Gastrocnemius medialis (tissue), 4 donors: ENCODE results near the gene C13orf46. TPM values are rescaled to one million over a fixed set of nuclear protein-coding genes. Genes with fewer than 3 reads are reported as not detected.

Source experiments
- ATAC-seq, 2 donors: fragments of 150-250 bp; one replicate each; pipeline ENCODE4 v1.9.1; 2016
- DNase-seq, 2 donors: peaks; one replicate each; pipeline ENCODE4 v3.0.0-alpha.2; 2019
- H3K27ac ChIP-seq, 4 donors: fragments of 200-600 bp; sonication (generic); 1 replicate in 1 of 4; 2 replicates in 3 of 4; pipeline ENCODE4 v1.5.1; 2016 to 2018; ENCODE audit warnings: mild to moderate bottlenecking in 2 of 4, moderate library complexity in 1 of 4
- H3K27me3 ChIP-seq, 3 donors: fragments of 200-600 bp; sonication (generic) in 2 of 3; 1 replicate in 1 of 3; 2 replicates in 2 of 3; pipeline versions ENCODE4 v1.5.1 to v1.6.0; 2016 to 2019; ENCODE audit warnings: mild to moderate bottlenecking in 1 of 3, moderate library complexity in 1 of 3
- H3K36me3 ChIP-seq, 2 donors: fragments of 200-600 bp; sonication (generic) in 1 of 2; one replicate each; pipeline ENCODE4 v1.5.1; 2017 to 2018
- H3K4me1 ChIP-seq, 2 donors: fragments of 200-600 bp; sonication (generic) in 1 of 2; one replicate each; pipeline ENCODE4 v1.5.1; 2016 to 2017; ENCODE audit warnings: mild to moderate bottlenecking in 2 of 2
- H3K4me3 ChIP-seq, 4 donors: fragments of 200-600 bp; sonication (generic) in 3 of 4; 1 replicate in 1 of 4; 2 replicates in 3 of 4; pipeline ENCODE4 v1.5.1; 2016 to 2019; ENCODE audit warnings: mild to moderate bottlenecking in 2 of 4
- H3K9me3 ChIP-seq, 3 donors: fragments of 200-600 bp; sonication (generic) in 2 of 3; 1 replicate in 1 of 3; 2 replicates in 2 of 3; pipeline ENCODE4 v1.5.1; 2016 to 2019
- CTCF ChIP-seq, 5 experiments: fragments of 450-650 bp in 3 of 5; fragments of 200-600 bp in 2 of 5; sonication (generic) in 2 of 5; IDR thresholded peaks in 4 of 5; conservative IDR thresholded peaks in 1 of 5; 1 replicate in 4 of 5; 2 replicates in 1 of 5; pipeline ENCODE4 v1.5.1; 2016 to 2019; ENCODE audit warnings: antibody characterized with exemption in 5 of 5, mild to moderate bottlenecking in 3 of 5, moderate library complexity in 3 of 5
- POLR2A ChIP-seq, 2 donors: fragments of 450-650 bp; IDR thresholded peaks; one replicate each; pipeline ENCODE4 v1.6.1; 2017; ENCODE audit warnings: antibody characterized with exemption in 2 of 2, mild to moderate bottlenecking in 2 of 2, moderate library complexity in 2 of 2
- in situ Hi-C, 4 donors: fragments of 200-750 bp; cut with MboI; loops; one replicate each; pipeline versions ENCODE4 v1.15.0 to v1.8.0; 2017; ENCODE audit warnings: low sequenced_read_pairs in 4 of 4
- intact Hi-C: fragments of 100-400 bp; cut with DNase I; formaldehyde crosslinking; loops from one replicate; pipeline ENCODE4 v1.15.1; 2023; ENCODE audit warnings: low total_unique reads
- total RNA-seq, 4 donors: library from RNA; depleted of rRNA; stranded (reverse); fragments of >200 nt; gene quantifications; one replicate each; pipeline versions ENCODE4 v1.1.0 to v1.2.3, GENCODE V29; 2016

C13orf46 gene
- under 1 TPM in 3 of 4 donors, not detected in 1; 0.10 to 0.69 (median 0.15) TPM for total RNA-seq

DNA sequence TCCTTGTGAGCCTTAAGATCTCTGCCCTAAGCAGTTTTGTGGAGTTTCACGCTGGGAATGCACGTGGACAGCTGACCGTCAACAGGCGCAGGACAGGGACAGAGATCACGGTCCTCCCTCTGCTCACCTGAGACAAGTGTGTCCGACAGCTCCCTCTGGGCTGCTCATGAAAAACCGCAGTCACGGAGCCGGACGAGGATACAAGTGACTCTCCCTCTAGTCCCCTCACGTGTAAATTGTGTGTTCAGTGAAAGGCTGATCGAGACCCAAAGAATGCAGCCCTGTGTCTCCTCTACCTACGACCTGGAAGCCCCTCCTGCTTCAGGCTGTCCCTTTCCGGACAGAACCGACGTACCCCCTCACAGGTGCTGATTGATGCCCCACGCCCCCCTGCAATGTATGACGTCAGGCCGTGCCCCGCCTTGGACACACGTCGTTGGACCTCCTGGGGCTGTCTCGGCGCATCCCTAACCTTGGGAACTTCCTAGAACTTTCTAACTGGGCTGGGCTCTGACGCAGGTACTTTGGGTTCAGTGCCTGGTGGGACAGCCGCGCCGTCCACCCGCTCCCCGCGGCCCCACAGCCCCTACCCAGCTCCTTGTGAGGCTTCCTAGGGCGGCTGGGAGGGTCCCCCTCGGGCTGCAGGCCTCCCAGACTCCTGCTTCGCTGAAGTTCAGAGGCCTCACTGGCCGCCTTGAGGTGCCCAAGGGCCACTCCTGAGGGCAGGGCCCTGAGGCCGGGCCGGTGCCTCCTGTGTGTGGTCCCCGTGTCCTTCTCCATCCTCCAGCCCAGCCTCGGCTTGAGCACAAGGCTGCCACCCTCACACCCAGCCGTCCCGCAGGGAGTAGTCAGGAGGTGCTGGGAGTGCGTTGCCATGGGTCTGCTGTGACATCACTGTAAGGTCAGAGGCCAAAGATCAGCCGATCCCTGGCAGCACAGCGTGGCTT is at the start of gene C13orf46:
Gene C13orf46, minus strand, starts transcription at position 859 of the 947 bp plus-strand sequence. Its CDS starts 79 bp downstream, at position 780.
- no peak within 1 kb of the TSS for H3K27ac ChIP-seq
- peaks cover 0 to 28% of the 10 kb centered on the region in 2 donors for H3K36me3 ChIP-seq

DNA sequence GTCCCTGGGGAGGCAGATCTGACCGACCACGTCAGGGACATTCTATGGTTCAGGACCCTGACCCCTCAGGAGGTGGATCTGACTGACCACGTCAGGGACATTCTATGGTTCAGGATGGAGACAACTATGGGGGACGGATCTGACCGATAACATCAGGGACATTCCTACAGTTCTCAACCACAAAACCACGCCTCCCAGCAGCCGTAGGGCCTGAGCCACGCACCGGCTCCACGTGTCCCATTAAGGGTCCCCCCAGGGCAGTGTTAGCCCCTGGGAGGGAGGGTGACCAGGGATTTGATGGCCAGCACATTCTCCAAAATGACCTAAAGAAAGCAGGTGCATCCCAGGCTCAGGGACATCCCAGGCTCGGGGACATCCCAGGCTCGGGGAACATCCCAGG is 49.0 kb upstream of the C13orf46 start:
- in situ Hi-C loops: no loop called here
- intact Hi-C loops: no loop called here
- TF ChIP-seq POLR2A (IDR thresholded peaks at IDR 0.05) (no peak), CTCF (IDR thresholded peaks at IDR 0.05 in 4 of 5, conservative IDR thresholded peaks at IDR 0.05 in 1 of 5) (no peak)
- Histone ChIP-seq H3K9me3 (no peaks in the 10 kb centered on the region), H3K27me3 (no peaks in the 10 kb centered on the region), H3K4me1 (peaks cover 0 to 6% of the 10 kb centered on the region in 2 donors), H3K36me3 (peaks cover 0 to 53% of the 10 kb centered on the region in 2 donors), H3K27ac (no peak overlapping the region), H3K4me3 (no peak overlapping the region)
- ATAC-seq (no peak), DNase-seq (no peak)

More for the DNA sequence above, at the start of gene C13orf46:
- peaks cover 14 to 17% of the 10 kb centered on the region in 2 donors for H3K4me1 ChIP-seq
- H3K4me3 ChIP-seq: no peak within 1 kb of the TSS
- no peak for ATAC-seq
- TF ChIP-seq CTCF (IDR thresholded peaks at IDR 0.05 in 4 of 5, conservative IDR thresholded peaks at IDR 0.05 in 1 of 5) (no peak), POLR2A (IDR thresholded peaks at IDR 0.05) (no peak)
- H3K27me3 ChIP-seq: no peaks in the 10 kb centered on the region
- in situ Hi-C loops (no loop called here), intact Hi-C loops (no loop called here)
- no peaks in the 10 kb centered on the region for H3K9me3 ChIP-seq
- DNase-seq: peak in 1 of 2 donors; percentile 9

DNA sequence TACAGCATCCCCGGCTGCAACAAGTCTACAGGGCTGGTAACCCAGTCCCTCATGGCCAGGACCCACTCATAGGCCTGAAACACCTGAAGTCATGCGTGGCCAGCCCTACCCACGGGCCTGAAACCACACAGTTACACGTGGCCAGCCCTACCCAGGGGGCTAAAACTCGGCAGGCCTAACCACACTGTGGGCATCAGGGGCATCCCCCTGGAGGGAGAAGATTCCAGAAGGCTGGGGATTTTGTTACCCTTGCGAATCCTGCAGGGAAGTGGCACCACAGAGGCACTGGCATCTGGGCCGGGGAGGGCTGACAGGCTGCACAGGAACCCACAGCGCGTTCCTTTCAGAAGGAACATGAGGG is 48.4 kb upstream of the C13orf46 start:
- ATAC-seq (no peak), DNase-seq (no peak)
- in situ Hi-C loops (no loop called here), intact Hi-C loops (no loop called here)
- no peaks in the 10 kb centered on the region for H3K9me3 ChIP-seq
- peaks cover 0 to 6% of the 10 kb centered on the region in 2 donors for H3K4me1 ChIP-seq
- no peak overlapping the region for H3K4me3 ChIP-seq
- H3K27me3 ChIP-seq: no peaks in the 10 kb centered on the region
- TF ChIP-seq CTCF (IDR thresholded peaks at IDR 0.05 in 4 of 5, conservative IDR thresholded peaks at IDR 0.05 in 1 of 5): no peak
- no peak for TF ChIP-seq POLR2A (IDR thresholded peaks at IDR 0.05)
- peaks cover 0 to 58% of the 10 kb centered on the region in 2 donors for H3K36me3 ChIP-seq
- H3K27ac ChIP-seq: no peak overlapping the region

DNA sequence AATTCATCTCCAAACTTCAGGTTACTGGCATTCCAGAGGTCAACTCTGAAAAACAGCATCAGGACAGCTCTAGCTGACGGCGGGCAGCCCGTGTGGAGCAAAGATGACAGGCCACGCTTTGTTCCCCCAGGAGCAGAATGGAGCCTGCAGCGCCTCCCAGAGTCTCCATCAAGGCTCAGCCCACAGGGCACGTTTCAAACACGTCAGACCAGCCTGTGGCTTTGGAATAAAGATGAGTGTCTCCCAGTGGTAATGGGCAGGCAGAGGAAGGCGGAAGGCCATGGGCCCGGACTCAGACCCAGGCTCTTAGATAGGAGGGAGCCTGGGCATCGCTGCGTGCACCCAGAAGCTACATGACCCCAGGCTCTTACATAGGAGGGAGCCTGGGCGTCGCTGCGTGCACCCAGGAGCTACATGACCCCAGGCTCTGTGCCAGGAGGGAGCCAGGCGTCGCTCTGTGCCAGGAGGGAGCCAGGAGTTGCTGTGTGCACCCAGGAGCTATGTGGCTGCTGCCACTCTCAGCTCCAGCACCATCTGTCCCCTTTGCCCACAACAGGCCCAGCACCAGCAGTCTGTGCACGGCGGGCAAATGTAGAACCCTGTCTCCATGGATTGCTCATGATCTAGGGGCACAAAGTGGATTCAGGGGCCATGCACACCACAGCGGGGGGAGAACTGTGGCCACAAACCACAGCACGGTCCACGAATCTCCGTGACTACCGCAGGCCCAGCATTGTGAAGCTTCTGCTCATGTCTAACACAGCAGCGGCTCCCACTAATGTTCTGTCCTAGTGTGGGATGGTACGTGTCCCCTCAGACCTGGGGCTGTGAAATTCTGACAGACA is 47.8 kb upstream of the C13orf46 start:
- no peaks in the 10 kb centered on the region for H3K9me3 ChIP-seq
- no peaks in the 10 kb centered on the region for H3K27me3 ChIP-seq
- in situ Hi-C loops: no loop called here
- no peak overlapping the region for H3K27ac ChIP-seq
- peaks cover 0 to 59% of the 10 kb centered on the region in 2 donors for H3K36me3 ChIP-seq
- DNase-seq: no peak
- H3K4me3 ChIP-seq: no peak overlapping the region
- TF ChIP-seq CTCF (IDR thresholded peaks at IDR 0.05 in 4 of 5, conservative IDR thresholded peaks at IDR 0.05 in 1 of 5) (no peak), POLR2A (IDR thresholded peaks at IDR 0.05) (no peak)
- H3K4me1 ChIP-seq: peaks cover 0 to 4% of the 10 kb centered on the region in 2 donors
- intact Hi-C loops: no loop called here
- no peak for ATAC-seq
